HEK293T (cell line): ENCODE measurements around the gene RABL6.

Experiments
- CTCF ChIA-PET: fragments of 350-600 bp; formaldehyde crosslinking; extraction: SDS; loops from one replicate; lab custom pipeline; 2021; ENCODE audit warnings: antibody characterized with exemption, inconsistent platforms; lab: Yijun Ruan, JAX
- POLR2A ChIA-PET: fragments of 350-600 bp; formaldehyde crosslinking; extraction: SDS; loops from one replicate; lab custom pipeline; 2020; ENCODE audit warnings: antibody characterized with exemption, inconsistent platforms; lab: Yijun Ruan, JAX
- DNase-seq: peaks from one replicate; pipeline ENCODE4 v3.0.0; 2012; ENCODE audit warnings: mixed read lengths; ENCODE audit errors: extremely low spot score
- ARNT ChIP-seq: fragments of 450-650 bp; IDR thresholded peaks from 2 replicates; pipeline ENCODE4 v1.6.1; 2017; ENCODE audit warnings: mild to moderate bottlenecking
- BHLHE40 ChIP-seq: fragments of 450-650 bp; IDR thresholded peaks from 2 replicates; pipeline ENCODE4 v1.6.1; 2016; ENCODE audit warnings: mild to moderate bottlenecking, moderate library complexity, borderline replicate concordance
- CTBP1 ChIP-seq: fragments of 450-650 bp; IDR thresholded peaks from 2 replicates; pipeline ENCODE4 v1.6.1; 2016; ENCODE audit warnings: borderline replicate concordance
- ELF4 ChIP-seq: fragments of 450-650 bp; IDR thresholded peaks from 2 replicates; pipeline ENCODE4 v1.6.1; 2017; ENCODE audit warnings: antibody characterized with exemption
- FOXA1 ChIP-seq: fragments of 450-650 bp; IDR thresholded peaks from 2 replicates; pipeline ENCODE4 v1.6.1; 2016; ENCODE audit warnings: mild to moderate bottlenecking
- FOXK2 ChIP-seq: fragments of 450-650 bp; IDR thresholded peaks from 2 replicates; pipeline ENCODE4 v1.6.1; 2016; ENCODE audit warnings: mild to moderate bottlenecking
- FOXM1 ChIP-seq: fragments of 450-650 bp; IDR thresholded peaks from 2 replicates; pipeline ENCODE4 v1.6.1; 2017; ENCODE audit warnings: mild to moderate bottlenecking, borderline replicate concordance
- HDGF ChIP-seq: fragments of 450-650 bp; IDR thresholded peaks from 2 replicates; pipeline ENCODE4 v1.6.1; 2017; ENCODE audit warnings: antibody characterized with exemption, borderline replicate concordance
- L3MBTL2 ChIP-seq: fragments of 450-650 bp; conservative IDR thresholded peaks from 2 replicates; pipeline ENCODE4 v1.6.1; 2016; ENCODE audit warnings: mild to moderate bottlenecking
- LEF1 ChIP-seq: fragments of 450-650 bp; IDR thresholded peaks from 2 replicates; pipeline ENCODE4 v1.6.1; 2017; ENCODE audit warnings: mild to moderate bottlenecking, borderline replicate concordance
- NFRKB ChIP-seq: fragments of 450-650 bp; IDR thresholded peaks from 2 replicates; pipeline ENCODE4 v1.6.1; 2016; ENCODE audit warnings: mild to moderate bottlenecking, moderate library complexity
- PKNOX1 ChIP-seq: fragments of 450-650 bp; IDR thresholded peaks from 2 replicates; pipeline ENCODE4 v1.6.1; 2016
- SP1 ChIP-seq: fragments of 450-650 bp; IDR thresholded peaks from 2 replicates; pipeline ENCODE4 v1.6.1; 2017
- SUZ12 ChIP-seq: fragments of 450-650 bp; IDR thresholded peaks from 2 replicates; pipeline ENCODE4 v1.6.1; 2016; ENCODE audit warnings: mild to moderate bottlenecking
- TARDBP ChIP-seq: fragments of 450-650 bp; IDR thresholded peaks from 2 replicates; pipeline ENCODE4 v1.6.1; 2016
- ZNF384 ChIP-seq: fragments of 450-650 bp; IDR thresholded peaks from 2 replicates; pipeline ENCODE4 v1.6.1; 2016

The RABL6 gene

GRCh38 chr9:136858844-136859757 is 51.4 kb downstream of the RABL6 start:
- POLR2A ChIA-PET: interaction anchor here (1.6 kb wide), 1 partner anchor 11 kb away, joined by 6 read pairs; no protein-coding TSS in a partner anchor
- TF ChIP-seq ARNT (no peak), CTBP1 (no peak), SP1 (no peak), HDGF (no peak), FOXM1 (no peak)
- no peak for DNase-seq
- CTCF ChIA-PET: no interaction called here

- TF ChIP-seq SP1: no peak
- no peak for TF ChIP-seq ELF4
- no peak for TF ChIP-seq CTBP1
- ChIA-PET CTCF (no interaction called here), POLR2A (interaction anchor here (0.9 to 1.6 kb wide), 2 partner anchors 12 to 132 kb away, joined by 3 to 6 read pairs; no protein-coding TSS in a partner anchor)
- no peak for DNase-seq
Observed at GRCh38 chr9:136860529-136860928, 52.8 kb downstream of the RABL6 start.

DNA sequence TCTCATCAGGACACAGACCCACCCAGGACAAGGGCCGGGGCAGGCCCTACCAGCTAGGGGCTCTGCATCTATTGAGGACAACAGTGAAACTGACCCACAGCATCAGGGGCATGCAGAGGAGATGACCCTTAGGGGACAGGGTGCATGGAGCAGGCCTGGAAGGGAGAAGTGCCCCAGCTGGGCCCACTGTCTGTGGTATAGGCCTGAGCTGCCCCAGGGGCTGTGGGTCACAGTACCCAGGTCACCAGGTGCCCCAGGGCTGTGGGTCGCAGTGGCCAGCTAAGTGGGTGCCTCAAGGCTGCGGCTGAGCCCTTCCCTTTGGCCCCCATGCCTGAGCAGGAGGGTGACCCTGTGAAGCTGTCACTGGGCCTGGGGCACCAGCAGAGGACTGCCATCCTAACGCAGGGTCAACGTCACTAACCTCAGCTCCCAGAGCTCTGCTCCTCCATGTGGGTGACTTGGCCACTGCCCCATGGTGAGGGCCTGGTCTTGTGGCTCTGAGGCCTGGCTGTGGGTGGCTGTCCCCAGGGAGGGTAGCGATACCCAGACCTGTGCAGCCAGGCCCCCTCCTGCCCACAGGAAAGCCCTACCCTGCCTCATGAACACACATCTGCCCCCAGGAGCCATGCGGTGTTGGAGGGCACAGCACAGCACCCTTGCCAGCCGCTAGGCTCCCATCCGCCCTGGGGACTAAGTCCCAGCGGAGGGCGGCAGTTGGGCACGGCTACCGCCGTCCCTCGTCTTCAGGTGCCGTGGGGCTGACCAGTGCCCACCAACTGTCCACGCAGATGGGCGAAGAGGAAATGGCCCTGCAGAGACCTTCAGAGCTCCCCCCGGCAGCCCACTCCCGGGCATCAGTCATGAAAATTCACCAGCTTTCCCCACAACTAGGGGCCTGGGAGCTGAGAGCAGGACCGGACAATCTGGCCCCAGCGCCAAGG is 53.5 kb downstream of the RABL6 start:
- no peak for DNase-seq
- no peak for TF ChIP-seq ZNF384
- no peak for TF ChIP-seq L3MBTL2
- no peak for TF ChIP-seq SUZ12
- no peak for TF ChIP-seq ELF4
- no peak for TF ChIP-seq HDGF
- TF ChIP-seq SP1: no peak
- TF ChIP-seq TARDBP: no peak
- no peak for TF ChIP-seq ARNT
- no peak for TF ChIP-seq FOXK2
- no peak for TF ChIP-seq LEF1
- TF ChIP-seq NFRKB: no peak
- TF ChIP-seq PKNOX1: no peak
- TF ChIP-seq CTBP1: no peak
- TF ChIP-seq BHLHE40: no peak
- TF ChIP-seq FOXA1: no peak
- TF ChIP-seq FOXM1: no peak
- ChIA-PET CTCF (interaction anchor here (0.6 kb wide), 1 partner anchor 220 kb away, joined by 4 read pairs; no protein-coding TSS in a partner anchor), POLR2A (interaction anchor here (0.9 to 1.6 kb wide), 2 partner anchors 13 to 133 kb away, joined by 3 to 6 read pairs; no protein-coding TSS in a partner anchor)

- CTCF ChIA-PET: no interaction called here
- DNase-seq: no peak
- POLR2A ChIA-PET: interaction anchor here (0.8 kb wide), 1 partner anchor 24 kb away, joined by 3 read pairs; the partner anchor contains the start of gene TRAF2
- TF ChIP-seq BHLHE40: no peak
- no peak for TF ChIP-seq LEF1
- no peak for TF ChIP-seq CTBP1
- TF ChIP-seq HDGF: no peak
- no peak for TF ChIP-seq L3MBTL2
- no peak for TF ChIP-seq SP1
- no peak for TF ChIP-seq FOXM1
- TF ChIP-seq NFRKB: no peak
- no peak for TF ChIP-seq SUZ12
- TF ChIP-seq FOXA1: no peak
- no peak for TF ChIP-seq TARDBP
- TF ChIP-seq ZNF384: no peak
- no peak for TF ChIP-seq ARNT
- TF ChIP-seq FOXK2: no peak
Observed at GRCh38 chr9:136861874-136862457, 54.2 kb downstream of the RABL6 start.

DNA sequence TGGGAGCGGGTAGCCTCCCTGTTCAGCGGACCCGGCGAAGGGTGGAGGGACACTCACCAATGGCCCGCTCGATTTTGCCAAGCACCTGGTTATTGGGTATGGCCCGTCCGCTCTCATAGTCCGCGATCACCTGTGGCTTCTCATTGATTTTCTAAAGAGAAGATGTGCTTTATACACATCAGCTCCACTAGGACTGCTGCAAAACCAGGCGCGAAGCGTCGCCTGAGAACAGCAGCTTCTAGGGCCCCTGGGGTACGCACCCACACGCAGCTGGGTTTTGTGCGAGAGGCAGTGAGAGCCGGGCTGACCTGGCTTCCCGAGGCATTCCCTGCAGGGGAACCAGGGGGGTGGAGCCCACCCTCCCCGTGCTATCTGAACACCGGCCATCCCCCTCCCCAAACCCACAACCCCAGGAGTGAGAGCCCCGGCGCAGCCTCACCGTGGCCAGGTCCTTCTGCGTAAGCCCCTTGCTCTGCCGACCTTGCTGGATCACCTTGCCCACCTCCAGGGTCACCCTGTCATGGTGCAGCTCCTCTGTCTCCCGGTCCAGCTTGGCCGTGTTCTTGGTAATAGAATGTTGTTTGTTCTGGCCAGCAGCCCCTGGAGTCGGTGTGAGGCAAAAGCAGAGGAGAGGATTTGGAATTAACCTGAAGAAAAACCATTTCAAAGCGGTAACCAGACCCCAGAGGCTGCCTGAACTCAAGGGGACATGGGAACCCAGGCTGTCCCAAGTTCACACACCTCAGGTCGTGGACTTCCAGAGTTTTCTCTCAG is 55.3 kb downstream of the RABL6 start:
- CTCF ChIA-PET: no interaction called here
- POLR2A ChIA-PET: interaction anchor here (0.8 kb wide), 1 partner anchor 57 kb away, joined by 3 read pairs; no protein-coding TSS in a partner anchor
- TF ChIP-seq FOXK2 (no peak), PKNOX1 (no peak), ARNT (no peak), ELF4 (no peak), BHLHE40 (no peak), ZNF384 (no peak), FOXA1 (no peak), TARDBP (no peak), HDGF (no peak), L3MBTL2 (no peak), CTBP1 (no peak), FOXM1 (no peak), NFRKB (no peak), LEF1 (no peak), SP1 (no peak), SUZ12 (no peak)
- DNase-seq: no peak
